UCSD-AML1 (cell line): ENCODE measurements around the gene CAPN2.
"Not testable (repeated sequence)": the region's sequence is repeated elsewhere in the genome, so short reads cannot be mapped to it uniquely, and the experiment has no call there.

Experiments used
- DNase-seq: peaks from one replicate; lab custom pipeline; 2025; ENCODE audit not compliant: unreplicated experiment; lab: John Stamatoyannopoulos, UW

The CAPN2 gene

DNA sequence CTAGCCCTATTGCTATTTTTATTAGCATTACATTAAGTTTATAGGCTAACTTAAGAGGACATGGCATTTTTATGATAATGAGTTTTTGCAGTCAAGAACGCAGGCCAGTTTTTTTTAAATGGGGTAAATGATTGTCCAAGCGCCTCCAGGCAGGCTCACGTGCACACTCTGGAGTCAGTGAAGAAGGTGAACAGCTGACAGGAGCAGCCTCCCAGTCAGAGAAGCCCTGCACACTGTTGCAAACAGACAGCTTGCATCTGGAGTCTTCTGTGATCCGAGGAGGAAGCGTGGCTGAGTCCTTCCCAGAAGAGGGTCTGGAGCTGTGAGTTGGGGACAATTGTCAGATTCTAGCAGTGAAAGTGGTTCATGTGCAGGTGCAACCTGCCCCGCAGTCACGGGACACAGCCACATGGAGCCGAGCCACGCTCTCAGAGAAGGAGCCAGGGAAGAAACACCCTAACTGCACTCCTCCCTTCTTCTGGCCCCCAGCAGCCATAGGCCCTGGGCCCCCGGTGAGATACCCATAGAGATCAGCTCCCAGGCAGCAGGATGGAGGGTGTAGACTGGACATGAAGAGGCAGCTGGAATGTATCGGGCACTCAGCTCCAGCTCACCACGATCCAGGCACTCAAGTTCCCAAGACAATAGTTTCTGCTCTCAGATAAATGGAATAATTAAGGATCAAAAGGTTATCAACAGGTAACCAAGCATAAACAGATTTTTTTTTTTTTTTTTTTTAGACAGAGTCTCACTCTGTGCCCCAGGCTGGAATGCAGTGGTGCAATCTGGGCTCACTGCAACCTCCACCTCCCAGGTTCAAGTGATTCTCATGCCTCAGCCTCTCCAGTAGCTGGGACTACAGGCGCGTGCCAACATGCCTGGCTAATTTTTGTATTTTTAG, 26.4 kb downstream of the CAPN2 start:
- DNase-seq = no peak

- no peak for DNase-seq
Observed at GRCh38 chr1:223739366-223740037, 27.2 kb downstream of the CAPN2 start.

- DNase-seq = not testable (repeated sequence)
Observed at GRCh38 chr1:223740038-223740736, 27.8 kb downstream of the CAPN2 start.

- no peak for DNase-seq
Observed at GRCh38 chr1:223741861-223742260, 29.5 kb downstream of the CAPN2 start.

GRCh38 chr1:223742856-223743517, 30.6 kb downstream of the CAPN2 start:
- DNase-seq = no peak

DNA sequence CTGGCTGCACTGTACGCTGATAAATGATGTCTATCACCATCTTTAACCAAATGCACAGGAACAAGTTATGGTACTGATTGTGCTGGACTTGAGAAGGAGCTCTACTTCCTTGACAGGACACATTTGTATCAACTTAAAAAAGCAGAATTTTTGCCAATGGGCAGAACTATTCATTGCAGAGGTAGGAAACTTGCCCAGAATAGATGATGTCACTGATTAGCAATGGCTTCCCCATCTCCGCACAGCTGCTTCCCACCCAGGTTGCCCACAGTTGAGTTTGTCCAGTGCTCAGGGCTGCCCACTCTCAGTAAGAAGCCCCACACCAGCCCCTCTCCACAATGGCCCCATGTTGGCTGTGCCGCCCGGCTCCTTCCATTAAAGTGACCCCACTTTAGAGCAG, 33.4 kb downstream of the CAPN2 start:
- no peak for DNase-seq

- no peak for DNase-seq
Observed at GRCh38 chr1:223747838-223748335, 35.5 kb downstream of the CAPN2 start.

DNA sequence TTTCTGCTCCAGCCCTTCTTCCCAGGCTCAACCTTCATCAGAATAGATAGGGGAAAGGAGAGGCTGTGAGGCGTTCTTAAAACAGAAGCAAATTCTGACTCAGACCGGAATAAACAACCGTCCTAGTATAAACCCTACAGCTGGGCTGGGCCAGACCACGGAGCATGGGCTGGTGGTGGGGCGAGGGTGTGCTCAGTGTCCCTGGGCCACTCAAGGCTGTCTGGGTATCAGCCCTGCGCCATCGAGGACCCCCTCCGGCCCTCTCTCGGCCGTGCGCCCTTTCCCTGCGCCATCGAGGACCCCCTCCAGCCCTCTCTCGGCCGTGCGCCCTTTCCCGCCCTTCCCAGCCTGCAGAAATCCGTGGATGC, 36.0 kb downstream of the CAPN2 start:
- DNase-seq = no peak

- DNase-seq = peak; percentile 49
Observed at GRCh38 chr1:223748773-223749733, 36.7 kb downstream of the CAPN2 start.

GRCh38 chr1:223750730-223751570, 38.6 kb downstream of the CAPN2 start:
- no peak for DNase-seq

DNA sequence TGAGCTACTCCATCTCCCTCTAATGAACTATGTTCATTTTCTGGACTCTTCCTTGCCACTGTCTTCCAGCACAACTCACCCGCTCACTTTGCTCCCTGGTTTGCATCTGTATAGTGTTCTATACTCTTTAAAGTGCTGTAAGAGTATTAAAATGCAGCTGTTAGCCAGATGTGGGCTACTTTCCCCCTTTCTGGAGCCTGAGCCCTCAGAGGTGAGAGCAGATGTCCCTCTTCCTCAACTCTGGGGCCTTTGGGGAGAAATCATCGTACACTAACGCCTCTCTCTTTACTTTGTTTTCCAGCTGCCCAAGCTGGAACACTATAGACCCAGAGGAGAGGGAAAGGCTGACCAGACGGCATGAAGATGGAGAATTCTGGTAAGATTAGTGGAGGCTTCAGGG, 39.4 kb downstream of the CAPN2 start:
- DNase-seq = no peak

DNA sequence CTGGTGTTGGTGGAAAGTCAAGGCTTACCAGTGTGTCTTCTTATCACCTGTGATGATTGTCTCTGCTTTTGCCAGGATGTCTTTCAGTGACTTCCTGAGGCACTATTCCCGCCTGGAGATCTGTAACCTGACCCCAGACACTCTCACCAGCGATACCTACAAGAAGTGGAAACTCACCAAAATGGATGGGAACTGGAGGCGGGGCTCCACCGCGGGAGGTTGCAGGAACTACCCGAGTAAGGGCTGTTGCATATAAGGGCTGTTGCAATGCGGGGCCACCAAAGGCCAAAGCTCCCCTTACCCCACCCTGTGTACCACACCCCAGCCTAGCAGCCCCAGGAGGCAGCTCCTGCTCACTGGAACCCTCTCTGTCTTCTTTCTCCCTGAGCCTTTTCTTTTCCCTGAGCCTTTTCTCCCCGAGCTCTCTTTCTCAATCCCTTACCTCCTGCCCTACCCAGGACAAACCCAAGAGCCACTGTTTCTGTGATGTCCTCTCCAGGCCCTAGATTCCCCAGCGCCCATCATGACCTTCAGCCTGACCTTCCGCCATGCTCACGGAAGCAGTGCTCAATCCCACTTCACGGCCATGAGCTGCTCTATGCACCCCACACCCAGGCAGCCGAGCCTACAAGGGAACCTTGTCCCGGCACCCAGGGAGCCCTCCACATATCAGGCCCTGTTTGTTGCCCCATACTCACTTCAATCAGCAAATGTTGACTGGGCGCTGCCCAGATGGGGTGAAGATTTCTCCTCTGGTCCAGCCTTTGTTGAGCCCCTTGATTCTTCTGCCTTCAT, 40.6 kb downstream of the CAPN2 start:
- DNase-seq = no peak

- DNase-seq = no peak
Observed at GRCh38 chr1:223754681-223755431, 42.5 kb downstream of the CAPN2 start.

DNA sequence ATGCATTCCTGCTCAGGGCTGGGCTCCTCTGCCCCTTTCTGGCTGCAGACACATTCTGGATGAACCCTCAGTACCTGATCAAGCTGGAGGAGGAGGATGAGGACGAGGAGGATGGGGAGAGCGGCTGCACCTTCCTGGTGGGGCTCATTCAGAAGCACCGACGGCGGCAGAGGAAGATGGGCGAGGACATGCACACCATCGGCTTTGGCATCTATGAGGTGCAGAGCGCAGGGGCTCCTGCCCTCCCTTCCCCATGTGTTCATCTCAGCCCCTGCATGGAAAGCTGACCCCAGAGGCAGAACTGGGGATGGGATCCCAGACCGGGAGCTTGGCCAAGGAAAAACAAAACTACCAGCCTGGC, 43.1 kb downstream of the CAPN2 start:
- no peak for DNase-seq

GRCh38 chr1:223755992-223756775, 43.8 kb downstream of the CAPN2 start:
- DNase-seq = no peak

GRCh38 chr1:223756806-223757700, 44.7 kb downstream of the CAPN2 start:
- DNase-seq = no peak
